HCT116 (cell line): ENCODE data around the gene C14orf180.

Experiments
- EGR1 ChIP-seq: IDR thresholded peaks from 2 replicates; pipeline ENCODE4 v1.6.1; 2012; ENCODE audit warnings: low read depth
- RAD21 ChIP-seq: IDR thresholded peaks from 2 replicates; pipeline ENCODE4 v1.6.1; 2012; ENCODE audit warnings: low read depth, mild to moderate bottlenecking
- TF ChIP-seq, protein P1 (sequence below), 3 experiments: fragments of 200-600 bp in 1 of 3; sonication (generic) in 1 of 3; IDR thresholded peaks in 2 of 3; conservative IDR thresholded peaks in 1 of 3; 2 replicates each; pipeline ENCODE4 v1.5.1; 2012 to 2017; ENCODE audit warnings: low read depth in 2 of 3, low read length in 2 of 3, antibody characterized with exemption in 1 of 3, borderline replicate concordance in 1 of 3, control low read depth in 1 of 3, mild to moderate bottlenecking in 1 of 3, mixed read lengths in 1 of 3, mixed run types in 1 of 3, moderate library complexity in 1 of 3; ENCODE audit not compliant: insufficient read depth in 1 of 3
- TF ChIP-seq, protein P2 (sequence below): IDR thresholded peaks from 2 replicates; pipeline ENCODE4 v1.6.1; 2012

GRCh38 chr14:104602315-104602932 lies 22.9 kb downstream of the C14orf180 start:
- TF ChIP-seq RAD21 (no peak), EGR1 (no peak)
- TF ChIP-seq, protein P1, sequence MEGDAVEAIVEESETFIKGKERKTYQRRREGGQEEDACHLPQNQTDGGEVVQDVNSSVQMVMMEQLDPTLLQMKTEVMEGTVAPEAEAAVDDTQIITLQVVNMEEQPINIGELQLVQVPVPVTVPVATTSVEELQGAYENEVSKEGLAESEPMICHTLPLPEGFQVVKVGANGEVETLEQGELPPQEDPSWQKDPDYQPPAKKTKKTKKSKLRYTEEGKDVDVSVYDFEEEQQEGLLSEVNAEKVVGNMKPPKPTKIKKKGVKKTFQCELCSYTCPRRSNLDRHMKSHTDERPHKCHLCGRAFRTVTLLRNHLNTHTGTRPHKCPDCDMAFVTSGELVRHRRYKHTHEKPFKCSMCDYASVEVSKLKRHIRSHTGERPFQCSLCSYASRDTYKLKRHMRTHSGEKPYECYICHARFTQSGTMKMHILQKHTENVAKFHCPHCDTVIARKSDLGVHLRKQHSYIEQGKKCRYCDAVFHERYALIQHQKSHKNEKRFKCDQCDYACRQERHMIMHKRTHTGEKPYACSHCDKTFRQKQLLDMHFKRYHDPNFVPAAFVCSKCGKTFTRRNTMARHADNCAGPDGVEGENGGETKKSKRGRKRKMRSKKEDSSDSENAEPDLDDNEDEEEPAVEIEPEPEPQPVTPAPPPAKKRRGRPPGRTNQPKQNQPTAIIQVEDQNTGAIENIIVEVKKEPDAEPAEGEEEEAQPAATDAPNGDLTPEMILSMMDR (IDR thresholded peaks at IDR 0.05 in 2 of 3, conservative IDR thresholded peaks at IDR 0.05 in 1 of 3; ENCODE audit: borderline replicate concordance in 1 of 3, insufficient read depth in 1 of 3, low read depth in 2 of 3, low read length in 2 of 3) = no peak
- TF ChIP-seq, protein P2, sequence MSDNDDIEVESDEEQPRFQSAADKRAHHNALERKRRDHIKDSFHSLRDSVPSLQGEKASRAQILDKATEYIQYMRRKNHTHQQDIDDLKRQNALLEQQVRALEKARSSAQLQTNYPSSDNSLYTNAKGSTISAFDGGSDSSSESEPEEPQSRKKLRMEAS = no peak
